GM18508 (cell line): ENCODE data around the gene CGB2.
"Not testable (repeated sequence)": the region's sequence is repeated elsewhere in the genome, so short reads cannot be mapped to it uniquely, and the experiment has no call there.

ENCODE experiments used
- ATAC-seq: cut with Tn5 transposase; IDR thresholded peaks from one replicate; pipeline ENCODE4 v1.9.1; 2021; ENCODE audit warnings: moderate number of reproducible peaks; ENCODE audit not compliant: insufficient read depth, unreplicated experiment

The CGB2 gene

DNA sequence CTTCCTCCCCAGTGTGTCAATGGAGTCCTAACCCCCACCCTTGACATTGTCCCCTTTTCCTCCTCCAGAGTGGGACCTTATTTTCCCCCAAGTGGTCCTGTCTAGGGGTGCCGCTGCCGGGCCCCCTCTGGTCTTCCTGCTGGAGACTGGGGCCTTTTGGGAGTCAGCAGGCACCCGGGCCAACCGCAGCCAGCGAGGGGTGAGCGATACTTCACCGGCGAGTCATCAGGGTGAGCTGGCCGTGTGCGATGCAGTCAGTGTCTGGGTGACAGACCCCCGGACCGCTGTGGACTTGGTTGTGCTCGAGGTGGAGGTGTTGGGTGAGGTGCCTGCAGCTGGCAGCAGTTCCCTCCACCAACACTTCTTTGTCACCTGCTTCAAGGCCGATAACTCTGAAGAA, 1.9 kb upstream of the CGB2 start:
- not testable (repeated sequence) for ATAC-seq

DNA sequence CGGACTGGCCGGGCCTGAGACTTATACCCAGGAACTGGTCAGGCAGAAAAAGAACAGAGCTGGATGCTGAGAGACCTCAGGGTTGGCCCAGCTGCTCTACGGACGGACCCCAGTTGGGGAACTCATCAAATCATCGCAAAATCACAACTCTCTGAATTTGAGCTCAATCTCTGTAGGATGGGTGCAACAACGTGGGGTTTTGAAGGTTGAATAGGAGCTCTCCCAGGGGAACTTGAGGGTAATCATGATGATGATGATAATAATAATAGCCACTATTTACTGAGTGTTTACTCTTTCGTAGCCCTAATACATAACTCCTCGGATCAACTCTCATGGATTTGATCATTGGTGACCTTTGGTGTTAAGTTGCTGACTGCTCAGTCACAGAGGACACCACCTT, 1.4 kb upstream of the CGB2 start:
- ATAC-seq = not testable (repeated sequence)

DNA sequence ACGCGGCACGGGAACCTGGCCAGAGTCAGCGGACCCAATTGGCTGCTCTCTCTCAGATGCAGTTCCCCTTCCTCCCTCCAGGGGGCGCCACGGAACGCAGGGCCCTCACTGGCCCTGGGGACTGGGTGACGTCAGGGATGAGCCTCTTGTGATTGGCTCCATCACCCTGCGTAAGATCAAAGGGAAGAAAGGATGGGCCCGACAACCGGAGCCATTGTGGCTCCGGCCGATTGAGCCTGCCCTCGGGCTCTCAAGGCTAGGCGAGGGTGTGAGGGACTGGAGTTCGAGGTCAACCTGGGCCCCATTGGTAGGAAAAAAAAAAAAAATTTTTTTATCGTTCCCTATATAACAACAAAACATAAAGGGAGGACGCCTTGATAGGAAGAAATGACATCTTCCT, 5.1 kb downstream of the CGB2 start, which contains the start of gene CGB1:
CGB1 (minus strand) TSS at position 81 of the 400 bp plus-strand sequence. CDS start 184 bp downstream, outside the sequence.
- ATAC-seq = not testable (repeated sequence)

DNA sequence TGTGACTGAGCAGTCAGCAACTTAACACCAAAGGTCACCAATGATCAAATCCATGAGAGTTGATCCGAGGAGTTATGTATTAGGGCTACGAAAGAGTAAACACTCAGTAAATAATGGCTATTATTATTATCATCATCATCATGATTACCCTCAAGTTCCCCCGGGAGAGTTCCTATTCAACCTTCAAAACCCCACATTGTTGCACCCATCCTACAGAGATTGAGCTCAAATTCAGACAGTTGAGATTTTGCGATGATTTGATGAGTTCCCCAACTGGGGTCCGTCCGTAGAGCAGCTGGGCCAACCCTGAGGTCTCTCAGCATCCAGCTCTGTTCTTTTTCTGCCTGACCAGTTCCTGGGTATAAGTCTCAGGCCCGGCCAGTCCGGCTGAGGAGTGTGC, 6.4 kb downstream of the CGB2 start:
- ATAC-seq = not testable (repeated sequence)

DNA sequence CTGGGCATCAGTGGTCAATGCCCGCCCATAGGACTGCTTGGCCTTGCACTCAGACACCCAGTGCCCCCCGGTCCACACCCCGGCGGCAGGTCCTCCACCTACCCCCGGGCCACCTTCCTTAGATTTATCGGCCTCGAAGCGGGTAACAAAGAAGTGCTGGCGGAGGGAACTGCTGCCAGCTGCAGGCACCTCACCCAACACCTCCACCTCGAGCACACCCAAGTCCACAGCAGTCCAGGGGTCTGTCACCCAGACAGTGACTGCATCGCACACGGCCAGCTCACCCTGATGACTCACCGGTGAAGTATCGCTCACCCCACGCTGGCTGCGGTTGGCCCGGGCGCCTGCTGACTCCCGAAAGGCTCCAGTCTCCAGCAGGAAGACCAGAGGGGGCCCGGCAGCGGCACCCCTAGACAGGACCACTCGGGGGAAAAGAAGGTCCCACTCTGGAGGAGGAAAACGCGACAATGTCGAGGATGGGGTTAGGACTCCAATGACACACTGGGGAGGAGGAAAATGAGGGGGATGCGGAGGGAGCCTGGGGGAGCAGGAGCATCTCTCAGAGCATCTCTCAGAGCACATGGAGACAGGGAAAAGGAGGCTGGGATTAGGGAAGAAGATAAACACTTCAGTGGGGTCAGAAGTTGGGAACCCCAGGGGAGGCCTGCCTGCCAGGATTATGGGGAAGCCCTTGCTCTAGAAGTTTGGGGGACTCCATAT, 7.0 kb downstream of the CGB2 start:
- ATAC-seq = not testable (repeated sequence)

DNA sequence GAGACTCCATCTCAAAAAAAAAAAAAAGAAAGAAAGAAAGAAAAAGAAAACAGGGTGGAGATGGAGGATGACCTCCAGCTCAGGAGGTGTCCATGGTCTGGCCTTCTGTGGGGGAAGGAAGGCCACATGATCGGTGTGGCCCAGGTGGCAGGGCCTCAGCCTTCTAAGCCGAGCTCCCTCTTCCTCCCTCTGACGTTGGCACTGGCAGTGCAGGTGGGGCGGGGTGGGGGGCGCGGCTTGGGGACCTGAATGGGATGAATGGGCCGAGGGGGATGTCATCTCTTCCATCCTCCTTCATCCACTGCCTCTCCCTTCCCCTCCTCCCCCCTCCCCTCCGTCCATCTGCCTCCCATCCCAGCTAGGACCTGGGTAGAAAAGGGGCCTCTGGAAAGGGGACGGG, 8.0 kb downstream of the CGB2 start:
- ATAC-seq = not testable (repeated sequence)

DNA sequence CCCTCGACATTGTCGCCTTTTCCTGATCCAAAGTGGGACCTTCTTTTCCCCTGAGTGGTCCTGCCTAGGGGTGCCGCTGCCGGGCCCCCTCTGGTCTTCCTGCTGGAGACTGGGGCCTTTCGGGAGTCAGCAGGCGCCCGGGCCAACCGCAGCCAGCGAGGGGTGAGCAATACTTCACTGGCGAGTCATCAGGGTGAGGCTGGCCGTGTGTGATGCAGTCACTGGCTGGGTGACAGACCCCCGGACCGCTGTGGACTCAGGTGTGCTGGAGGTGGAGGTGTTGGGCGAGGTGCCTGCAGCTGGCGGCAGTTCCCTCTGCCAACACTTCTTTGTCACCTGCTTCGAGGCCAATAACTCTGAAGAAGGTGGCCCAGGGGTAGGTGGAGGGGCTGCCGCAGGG, 10.5 kb downstream of the CGB2 start:
- no peak for ATAC-seq

DNA sequence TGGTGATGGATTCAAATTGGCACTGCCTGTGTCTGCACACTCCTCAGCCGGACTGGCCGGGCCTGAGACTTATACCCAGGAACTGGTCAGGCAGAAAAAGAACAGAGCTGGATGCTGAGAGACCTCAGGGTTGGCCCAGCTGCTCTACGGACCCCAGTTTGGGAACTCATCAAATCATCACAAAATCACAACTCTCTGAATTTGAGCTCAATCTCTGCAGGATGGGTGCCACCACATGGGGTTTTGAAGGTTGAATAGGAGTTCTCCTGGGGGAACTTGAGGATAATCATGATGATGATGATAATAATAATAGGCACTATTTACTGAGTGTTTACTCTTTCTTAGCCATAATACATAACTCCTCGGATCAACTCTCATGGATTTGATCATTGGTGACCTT, 11.0 kb downstream of the CGB2 start:
- ATAC-seq = not testable (repeated sequence)

DNA sequence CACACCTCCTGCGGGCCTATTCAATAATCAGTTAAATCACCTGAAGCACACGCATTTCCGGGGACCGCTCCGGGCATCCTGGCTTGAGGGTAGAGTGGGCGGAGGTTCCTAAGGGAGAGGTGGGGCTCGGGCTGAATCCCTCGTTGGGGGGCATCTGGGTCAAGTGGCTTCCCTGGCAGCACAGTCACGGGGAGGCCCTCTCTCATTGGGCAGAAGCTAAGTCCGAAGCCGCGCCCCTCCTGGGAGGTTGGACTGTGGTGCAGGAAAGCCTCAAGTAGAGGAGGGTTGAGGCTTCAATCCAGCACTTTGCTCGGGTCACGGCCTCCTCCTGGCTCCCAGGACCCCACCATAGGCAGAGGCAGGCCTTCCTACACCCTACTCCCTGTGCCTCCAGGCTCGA, 11.9 kb downstream of the CGB2 start, which contains the start of gene CGB5:
CGB5 (plus strand) TSS at position 301 of the 400 bp plus-strand sequence. CDS start 362 bp downstream, outside the sequence.
- ATAC-seq = not testable (repeated sequence)

DNA sequence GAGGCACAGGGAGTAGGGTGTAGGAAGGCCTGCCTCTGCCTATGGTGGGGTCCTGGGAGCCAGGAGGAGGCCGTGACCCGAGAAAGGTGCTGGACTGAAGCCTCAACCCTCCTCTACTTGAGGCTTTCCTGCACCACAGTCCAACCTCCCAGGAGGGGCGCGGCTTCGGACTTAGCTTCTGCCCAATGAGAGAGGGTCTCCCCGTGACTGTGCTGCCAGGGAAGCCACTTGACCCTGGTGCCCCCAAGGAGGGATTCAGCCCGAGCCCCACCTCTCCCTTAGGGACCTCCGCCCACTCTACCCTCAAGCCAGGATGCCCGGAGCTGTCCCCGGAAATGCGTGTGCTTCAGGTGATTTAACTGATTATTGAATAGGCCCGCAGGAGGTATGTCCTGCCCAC, 17.3 kb downstream of the CGB2 start, which contains the start of gene CGB8:
CGB8 (minus strand) TSS at position 101 of the 400 bp plus-strand sequence. CDS start 372 bp downstream, outside the sequence.
- not testable (repeated sequence) for ATAC-seq

DNA sequence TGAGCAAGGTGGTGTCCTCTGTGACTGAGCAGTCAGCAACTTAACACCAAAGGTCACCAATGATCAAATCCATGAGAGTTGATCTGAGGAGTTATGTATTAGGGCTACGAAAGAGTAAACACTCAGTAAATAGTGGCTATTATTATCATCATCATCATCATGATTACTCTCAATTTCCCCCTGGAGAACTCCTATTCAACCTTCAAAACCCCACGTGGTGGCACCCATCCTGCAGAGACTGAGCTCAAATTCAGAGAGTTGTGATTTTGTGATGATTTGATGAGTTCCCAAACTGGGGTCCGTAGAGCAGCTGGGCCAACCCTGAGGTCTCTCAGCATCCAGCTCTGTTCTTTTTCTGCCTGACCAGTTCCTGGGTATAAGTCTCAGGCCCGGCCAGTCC, 18.1 kb downstream of the CGB2 start:
- ATAC-seq = not testable (repeated sequence)

DNA sequence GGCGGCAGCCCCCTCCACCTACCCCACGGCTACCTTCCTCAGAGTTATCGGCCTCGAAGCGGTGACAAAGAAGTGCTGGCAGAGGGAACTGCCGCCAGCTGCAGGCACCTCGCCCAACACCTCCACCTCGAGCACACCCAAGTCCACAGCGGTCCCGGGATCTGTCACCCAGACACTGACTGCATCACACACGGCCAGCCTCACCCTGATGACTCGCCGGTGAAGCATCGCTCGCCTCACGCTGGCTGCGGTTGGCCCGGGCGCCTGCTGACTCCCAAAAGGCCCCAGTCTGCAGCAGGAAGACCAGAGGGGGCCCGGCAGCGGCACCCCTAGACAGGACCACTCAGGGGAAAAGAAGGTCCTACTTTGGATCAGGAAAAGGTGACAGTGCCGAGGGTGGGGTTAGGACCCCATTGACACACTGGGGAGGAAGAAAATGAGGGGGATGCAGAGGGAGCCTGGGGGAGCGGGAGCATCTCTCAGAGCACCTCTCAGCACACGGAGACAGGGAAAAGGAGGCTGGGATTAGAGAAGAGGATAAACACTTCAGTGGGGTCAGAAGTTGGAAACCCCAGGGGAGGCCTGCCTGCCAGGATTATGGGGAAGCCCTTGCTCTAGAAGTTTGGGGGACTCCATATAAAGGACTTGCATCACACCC, 18.8 kb downstream of the CGB2 start:
- not testable (repeated sequence) for ATAC-seq

DNA sequence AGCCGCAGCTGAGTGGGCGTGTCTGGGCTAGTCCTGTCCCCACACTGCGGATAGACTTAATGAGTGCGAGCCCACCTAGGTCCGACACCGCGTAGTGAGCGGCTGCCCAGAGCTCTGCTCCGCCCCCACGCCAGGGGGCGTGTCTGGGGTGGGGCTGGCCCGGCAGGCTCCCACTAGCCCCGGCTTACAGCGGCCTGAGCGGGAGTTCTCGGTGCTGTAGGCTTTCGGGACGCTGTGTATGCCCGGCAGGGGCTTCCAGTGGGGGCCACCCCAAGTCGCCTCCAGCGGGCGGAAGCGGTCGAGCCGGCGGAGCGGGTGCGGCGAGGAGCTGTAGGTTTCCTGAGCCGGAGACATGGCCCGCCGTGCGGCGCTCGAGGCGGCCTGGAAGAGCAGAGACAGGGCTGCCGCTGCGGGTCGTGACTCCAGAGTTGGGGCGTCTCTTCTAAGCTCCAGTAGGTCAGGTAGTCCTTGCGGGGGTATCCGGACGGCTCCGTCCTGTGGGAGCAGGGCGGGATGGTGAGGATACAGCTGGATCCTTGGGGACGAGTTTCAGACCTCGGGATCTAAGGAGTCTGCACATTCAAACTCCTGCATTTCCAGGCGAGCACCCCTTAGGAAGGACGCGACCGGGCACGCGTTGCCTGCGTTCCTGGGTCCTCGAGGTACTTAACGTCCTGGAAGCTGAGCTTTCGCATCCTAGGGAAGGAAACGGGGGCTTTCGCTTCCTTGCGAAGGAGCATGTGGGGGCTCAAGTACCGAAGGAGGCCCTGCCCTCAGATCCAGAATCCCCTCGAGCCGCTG, 24.6 kb downstream of the CGB2 start:
- ATAC-seq = no peak

DNA sequence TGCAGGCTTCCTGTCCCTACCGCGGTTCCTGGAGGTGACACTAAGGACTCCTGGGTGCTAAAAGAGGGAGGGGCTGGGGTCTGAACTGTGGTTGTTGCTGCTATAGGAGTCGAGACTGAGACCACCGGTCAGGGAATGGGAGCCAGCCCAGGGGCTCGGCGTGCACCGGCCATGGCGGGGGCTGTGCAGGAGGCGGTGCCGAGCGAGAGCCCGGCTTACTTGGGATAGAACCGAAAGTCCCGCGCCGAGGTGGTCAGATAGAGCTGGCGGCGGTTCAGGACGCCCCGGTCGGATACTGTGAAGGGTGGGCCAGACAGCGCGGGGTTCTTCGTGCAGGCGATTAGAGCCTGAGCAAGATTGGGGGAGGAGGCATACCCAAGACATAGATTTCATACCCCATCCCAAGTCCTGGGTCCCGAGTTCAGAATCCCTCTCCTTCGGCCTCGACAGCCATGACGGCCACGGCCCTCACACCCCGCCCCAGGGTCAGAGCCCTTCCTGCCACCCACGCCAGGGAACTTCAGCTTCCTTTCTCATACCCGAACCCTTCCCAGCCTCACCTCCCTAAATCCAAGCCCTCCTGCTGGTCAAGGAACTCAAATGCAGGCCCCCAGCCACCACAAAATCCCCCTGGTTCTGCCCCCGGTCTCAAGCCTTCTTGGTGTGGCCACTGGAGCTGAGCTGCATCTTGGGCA, 25.4 kb downstream of the CGB2 start:
- not testable (repeated sequence) for ATAC-seq

DNA sequence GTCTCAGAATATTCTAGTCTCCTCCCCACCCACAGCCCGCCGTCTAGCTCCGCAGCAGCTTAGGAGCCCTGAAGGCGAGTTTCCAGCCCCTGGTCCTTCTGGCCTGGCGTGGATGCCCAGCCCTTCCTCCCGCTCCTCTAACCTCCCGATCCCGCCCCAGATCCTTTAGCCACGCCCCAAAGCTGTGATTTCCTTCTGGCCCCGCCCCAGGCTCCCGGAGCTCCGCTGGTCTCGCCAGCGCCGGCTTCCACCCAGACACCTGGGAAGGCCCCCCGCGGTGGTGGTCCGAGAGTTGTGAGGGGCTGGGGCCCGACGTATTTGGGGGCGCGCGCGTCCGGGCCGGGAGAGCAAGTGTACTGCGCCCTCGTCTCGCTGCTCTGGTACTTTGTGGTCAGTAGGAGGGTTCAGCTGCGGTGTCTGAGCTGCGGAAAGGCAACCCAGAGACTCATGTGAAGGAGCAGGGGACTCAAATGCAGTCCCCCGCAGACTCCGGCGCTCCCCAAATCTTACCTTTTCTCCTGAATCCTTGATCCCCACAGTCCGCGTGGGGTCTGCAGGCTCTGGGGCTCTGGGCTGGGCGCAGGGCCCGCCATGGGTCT, 26.0 kb downstream of the CGB2 start, which contains the start of gene CGB7:
CGB7 (minus strand) TSS at position 114 of the 599 bp plus-strand sequence. CDS start 2,374 bp downstream, outside the sequence.
- ATAC-seq = no peak

DNA sequence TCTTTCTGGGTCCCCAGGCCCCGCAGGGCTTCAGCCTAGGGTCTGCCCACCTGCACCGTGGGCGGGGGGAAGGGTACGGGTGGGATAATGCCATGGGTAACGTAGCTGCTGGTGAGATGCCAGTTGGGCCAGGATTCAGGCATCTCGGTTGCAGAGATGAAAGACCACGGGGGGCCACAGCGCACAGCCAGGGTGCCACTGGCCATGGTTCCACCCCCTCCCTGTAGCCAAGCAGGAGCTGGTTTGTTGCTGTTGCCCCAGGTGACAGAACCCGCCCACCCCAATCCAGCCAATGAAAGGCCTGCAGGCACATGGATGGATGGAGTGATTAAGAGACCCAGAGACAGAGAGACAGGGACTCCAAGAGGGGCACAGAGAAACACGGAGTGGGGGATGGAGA, 26.9 kb downstream of the CGB2 start:
- no peak for ATAC-seq

DNA sequence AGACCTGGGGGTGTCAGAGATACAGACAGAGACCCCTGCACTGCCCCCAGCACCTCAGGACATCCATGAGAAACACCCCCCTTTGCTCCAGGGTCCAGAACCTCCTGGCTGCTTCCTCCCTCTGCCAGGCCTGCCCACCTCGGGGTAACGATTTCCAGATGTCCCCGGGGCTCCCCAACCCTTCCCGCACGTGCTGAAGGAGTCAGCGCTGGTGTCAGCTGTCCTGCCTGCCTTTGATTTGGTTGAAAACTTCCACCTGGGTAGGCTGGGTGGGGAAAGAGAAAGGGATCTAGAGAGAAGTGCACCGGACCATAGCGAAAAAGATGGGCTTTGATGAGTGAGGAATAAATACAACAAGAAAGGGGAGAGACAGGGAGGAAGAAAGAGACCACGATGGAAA, 27.4 kb downstream of the CGB2 start:
- ATAC-seq = no peak

DNA sequence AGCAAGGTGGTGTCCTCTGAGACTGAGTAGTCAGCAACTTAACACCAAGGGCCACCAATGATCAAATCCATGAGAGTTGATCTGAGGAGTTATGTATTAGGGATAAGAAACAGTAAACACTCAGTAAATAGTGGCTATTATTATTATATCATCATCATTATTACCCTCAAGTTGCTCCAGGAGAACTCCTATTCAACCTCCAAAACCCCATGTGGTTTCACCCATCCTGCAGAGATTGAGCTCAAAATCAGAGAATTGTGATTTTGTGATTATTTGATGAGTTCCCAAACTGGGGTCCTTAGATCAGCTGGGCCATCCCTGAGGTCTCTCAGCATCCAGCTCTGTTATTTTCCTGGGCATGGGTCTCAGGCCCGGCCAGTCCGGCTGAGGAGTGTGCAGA, 29.3 kb downstream of the CGB2 start:
- ATAC-seq = no peak

DNA sequence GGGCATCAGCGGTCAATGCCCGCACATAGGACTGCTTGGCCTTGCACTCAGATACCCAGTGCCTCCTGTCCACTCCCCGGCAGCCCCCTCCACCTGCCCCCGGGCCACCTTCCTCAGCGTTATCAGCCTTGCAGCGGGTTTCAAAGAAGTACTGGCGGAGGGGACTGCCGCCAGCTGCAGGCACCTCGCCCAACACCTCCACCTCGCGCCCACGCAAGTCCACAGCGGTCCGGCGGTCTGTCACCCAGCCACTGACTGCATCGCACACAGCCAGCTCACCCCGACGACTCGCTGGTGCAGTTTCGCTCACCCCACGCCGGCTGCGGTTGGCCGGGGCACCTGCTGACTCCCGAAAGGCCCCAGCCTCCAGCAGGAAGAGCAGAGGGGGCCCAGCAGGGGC, 29.8 kb downstream of the CGB2 start:
- ATAC-seq = no peak
